ENCODE data around the gene PDE2A. TPM values are rescaled to one million over a fixed set of nuclear protein-coding genes. Genes with fewer than 3 reads are reported as not detected.

PDE2A gene
- total and polyA plus RNA-seq, 2 donors (not counting 1 experiment from before 2014, with no cell fraction given): 0.88 to 2.9 TPM

GRCh38 chr11:72599325-72600117, 74.7 kb downstream of the PDE2A start:
- Histone ChIP-seq H3K4me1 (ENCODE audit: control insufficient read depth in 2 of 2, insufficient read depth in 2 of 2, low read length in 2 of 2) (no peaks in the 10 kb centered on the region), H3K36me3 (replicated peaks in 1 of 2; ENCODE audit: control extremely low read depth in 1 of 2, control insufficient read depth in 1 of 2, extremely low read depth in 1 of 2, insufficient read depth in 2 of 2, low read length in 1 of 2) (no peaks in the 10 kb centered on the region), H3K27me3 (replicated peaks in 1 of 4; ENCODE audit: control extremely low read depth in 1 of 4, control insufficient read depth in 3 of 4, insufficient read depth in 4 of 4, low read length in 3 of 4) (peaks cover 0 to 25% (median 0%) of the 10 kb centered on the region in 4 experiments), H3K4me3 (ENCODE audit: control extremely low read depth in 1 of 5, extremely low read depth in 1 of 5, insufficient read depth in 1 of 5, low read depth in 2 of 5, low read length in 4 of 5) (no peak overlapping the region), H4K20me1 (ENCODE audit: control insufficient read depth, insufficient read depth, low read length, poor library complexity, severe bottlenecking) (no peaks in the 10 kb centered on the region), H3K79me2 (ENCODE audit: control insufficient read depth, insufficient read depth, low read length) (no peaks in the 10 kb centered on the region), H3K4me2 (replicated peaks; ENCODE audit: low read depth, low read length, poor library complexity, severe bottlenecking) (no peak overlapping the region), H2AFZ (ENCODE audit: insufficient read depth, low read depth, low read length, poor library complexity, severe bottlenecking) (no peak overlapping the region), H3K27ac (ENCODE audit: low read length in 2 of 2) (no peak overlapping the region), H3K9ac (ENCODE audit: low read length) (no peak overlapping the region), H3K9me3 (ENCODE audit: control extremely low read depth in 1 of 3, control insufficient read depth in 2 of 3, insufficient read depth in 1 of 3, low read length in 2 of 3) (no peaks in the 10 kb centered on the region)
- peak overlapping the region; percentile 24 for H3K27ac Mint-ChIP-seq
- H3K4me1 Mint-ChIP-seq: no peaks in the 10 kb centered on the region
- no peaks in the 10 kb centered on the region for H3K9me3 Mint-ChIP-seq (ENCODE audit: insufficient read depth)
- H3K4me3 Mint-ChIP-seq: no peak overlapping the region
- no peak for DNase-seq
- peaks cover 34% of the 10 kb centered on the region for H3K27me3 Mint-ChIP-seq
- ChIA-PET CTCF (interaction anchor here (1.7 to 2.7 kb wide), 3 partner anchors 9 to 13 kb away, joined by 4 to 10 read pairs (median 9); no protein-coding TSS in a partner anchor), POLR2A (no interaction called here)
- 81% methylated on average over 10 of the region's 11 CpGs for WGBS (ENCODE audit: insufficient coverage)
- ATAC-seq (ENCODE audit: low read depth): no peak
- no peak for TF ChIP-seq EZH2 (IDR thresholded peaks at IDR 0.05; ENCODE audit: borderline replicate concordance, insufficient read depth, low read depth, low read length, poor library complexity, severe bottlenecking)
- TF ChIP-seq, protein P1, sequence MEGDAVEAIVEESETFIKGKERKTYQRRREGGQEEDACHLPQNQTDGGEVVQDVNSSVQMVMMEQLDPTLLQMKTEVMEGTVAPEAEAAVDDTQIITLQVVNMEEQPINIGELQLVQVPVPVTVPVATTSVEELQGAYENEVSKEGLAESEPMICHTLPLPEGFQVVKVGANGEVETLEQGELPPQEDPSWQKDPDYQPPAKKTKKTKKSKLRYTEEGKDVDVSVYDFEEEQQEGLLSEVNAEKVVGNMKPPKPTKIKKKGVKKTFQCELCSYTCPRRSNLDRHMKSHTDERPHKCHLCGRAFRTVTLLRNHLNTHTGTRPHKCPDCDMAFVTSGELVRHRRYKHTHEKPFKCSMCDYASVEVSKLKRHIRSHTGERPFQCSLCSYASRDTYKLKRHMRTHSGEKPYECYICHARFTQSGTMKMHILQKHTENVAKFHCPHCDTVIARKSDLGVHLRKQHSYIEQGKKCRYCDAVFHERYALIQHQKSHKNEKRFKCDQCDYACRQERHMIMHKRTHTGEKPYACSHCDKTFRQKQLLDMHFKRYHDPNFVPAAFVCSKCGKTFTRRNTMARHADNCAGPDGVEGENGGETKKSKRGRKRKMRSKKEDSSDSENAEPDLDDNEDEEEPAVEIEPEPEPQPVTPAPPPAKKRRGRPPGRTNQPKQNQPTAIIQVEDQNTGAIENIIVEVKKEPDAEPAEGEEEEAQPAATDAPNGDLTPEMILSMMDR (IDR thresholded peaks at IDR 0.05): no peak
- intact Hi-C loops (cut with micrococcal nuclease): no loop called here

- Histone ChIP-seq H2AFZ (ENCODE audit: insufficient read depth, low read depth, low read length, poor library complexity, severe bottlenecking) (no peak overlapping the region), H3K27me3 (replicated peaks in 1 of 4; ENCODE audit: control extremely low read depth in 1 of 4, control insufficient read depth in 3 of 4, insufficient read depth in 4 of 4, low read length in 3 of 4) (peaks cover 0 to 23% (median 0%) of the 10 kb centered on the region in 4 experiments), H3K9ac (ENCODE audit: low read length) (no peak overlapping the region), H3K9me3 (ENCODE audit: control extremely low read depth in 1 of 3, control insufficient read depth in 2 of 3, insufficient read depth in 1 of 3, low read length in 2 of 3) (no peaks in the 10 kb centered on the region), H3K79me2 (ENCODE audit: control insufficient read depth, insufficient read depth, low read length) (no peaks in the 10 kb centered on the region), H3K4me3 (ENCODE audit: control extremely low read depth in 1 of 5, extremely low read depth in 1 of 5, insufficient read depth in 1 of 5, low read depth in 2 of 5, low read length in 4 of 5) (no peak overlapping the region), H4K20me1 (ENCODE audit: control insufficient read depth, insufficient read depth, low read length, poor library complexity, severe bottlenecking) (no peaks in the 10 kb centered on the region), H3K4me1 (ENCODE audit: control insufficient read depth in 2 of 2, insufficient read depth in 2 of 2, low read length in 2 of 2) (no peaks in the 10 kb centered on the region), H3K27ac (ENCODE audit: low read length in 2 of 2) (no peak overlapping the region), H3K36me3 (replicated peaks in 1 of 2; ENCODE audit: control extremely low read depth in 1 of 2, control insufficient read depth in 1 of 2, extremely low read depth in 1 of 2, insufficient read depth in 2 of 2, low read length in 1 of 2) (no peaks in the 10 kb centered on the region), H3K4me2 (replicated peaks; ENCODE audit: low read depth, low read length, poor library complexity, severe bottlenecking) (no peak overlapping the region)
- TF ChIP-seq, protein P1 (IDR thresholded peaks at IDR 0.05): no peak
- no peak for TF ChIP-seq EZH2 (IDR thresholded peaks at IDR 0.05; ENCODE audit: borderline replicate concordance, insufficient read depth, low read depth, low read length, poor library complexity, severe bottlenecking)
- Mint-ChIP-seq H3K27me3 (peaks cover 31% of the 10 kb centered on the region), H3K9me3 (ENCODE audit: insufficient read depth) (no peaks in the 10 kb centered on the region), H3K4me3 (no peak overlapping the region), H3K4me1 (no peaks in the 10 kb centered on the region), H3K27ac (no peak overlapping the region)
- no peak for DNase-seq
- no peak for ATAC-seq (ENCODE audit: low read depth)
- 66% methylated on average over 9 of the region's 11 CpGs for WGBS (ENCODE audit: insufficient coverage)
- intact Hi-C loops (cut with micrococcal nuclease): no loop called here
- POLR2A ChIA-PET: no interaction called here
- CTCF ChIA-PET: interaction anchor here (1.7 to 2.7 kb wide), 3 partner anchors 10 to 13 kb away, joined by 4 to 10 read pairs (median 9); no protein-coding TSS in a partner anchor
Measured at GRCh38 chr11:72598906-72599305, 75.3 kb downstream of the PDE2A start.

Data from B cell (primary cell).